HG02610 (cell line): ENCODE data around the gene CDC42SE2.
"Not testable (repeated sequence)": the region's sequence is repeated elsewhere in the genome, so short reads cannot be mapped to it uniquely, and the experiment has no call there.

ENCODE experiments used
- ATAC-seq: cut with Tn5 transposase; IDR thresholded peaks from one replicate; pipeline ENCODE4 v1.9.1; 2021; ENCODE audit warnings: mild to moderate bottlenecking, moderate library complexity; ENCODE audit not compliant: unreplicated experiment

Gene CDC42SE2

GRCh38 chr5:131316822-131317221 lies 53.0 kb downstream of the CDC42SE2 start:
- ATAC-seq: no peak

GRCh38 chr5:131318455-131318854 lies 54.6 kb downstream of the CDC42SE2 start:
- no peak for ATAC-seq

GRCh38 chr5:131321066-131321465 lies 57.2 kb downstream of the CDC42SE2 start:
- no peak for ATAC-seq

GRCh38 chr5:131322926-131323325 lies 59.1 kb downstream of the CDC42SE2 start:
- ATAC-seq: no peak

- ATAC-seq: no peak
These were observed 59.5 kb downstream of the CDC42SE2 start for GRCh38 chr5:131323378-131323777.

- no peak for ATAC-seq
These were observed 60.5 kb downstream of the CDC42SE2 start for GRCh38 chr5:131324303-131324702.

- no peak for ATAC-seq
These were observed 64.9 kb downstream of the CDC42SE2 start for GRCh38 chr5:131328536-131329285.

- no peak for ATAC-seq
These were observed 65.4 kb downstream of the CDC42SE2 start for GRCh38 chr5:131329286-131329560.

- no peak for ATAC-seq
These were observed 66.2 kb downstream of the CDC42SE2 start for GRCh38 chr5:131330031-131330430.

- not testable (repeated sequence) for ATAC-seq
These were observed 71.9 kb downstream of the CDC42SE2 start for GRCh38 chr5:131335756-131336155.

GRCh38 chr5:131336801-131337200 lies 72.9 kb downstream of the CDC42SE2 start:
- not testable (repeated sequence) for ATAC-seq

- not testable (repeated sequence) for ATAC-seq
These were observed 73.6 kb downstream of the CDC42SE2 start for GRCh38 chr5:131337240-131338050.

GRCh38 chr5:131338051-131338453 lies 74.2 kb downstream of the CDC42SE2 start:
- no peak for ATAC-seq

- ATAC-seq: not testable (repeated sequence)
These were observed 80.4 kb downstream of the CDC42SE2 start for GRCh38 chr5:131344288-131344687.

- not testable (repeated sequence) for ATAC-seq
These were observed 82.4 kb downstream of the CDC42SE2 start for GRCh38 chr5:131346204-131346603.

- no peak for ATAC-seq
These were observed 90.1 kb downstream of the CDC42SE2 start for GRCh38 chr5:131353991-131354390.

GRCh38 chr5:131355971-131356528 lies 92.2 kb downstream of the CDC42SE2 start:
- peak; percentile 51 for ATAC-seq

- ATAC-seq: no peak
These were observed 92.8 kb downstream of the CDC42SE2 start for GRCh38 chr5:131356619-131357018.

- peak; percentile 71 for ATAC-seq
These were observed 94.1 kb downstream of the CDC42SE2 start for GRCh38 chr5:131357739-131358561.

- ATAC-seq: no peak
These were observed 97.9 kb downstream of the CDC42SE2 start for GRCh38 chr5:131361677-131362315.
